GM18519 (cell line): ENCODE results near the gene NELFB.
A peak's percentile ranks its signal among the peaks of the same experiment; 100 is the strongest.

Source experiments
- ATAC-seq: cut with Tn5 transposase; IDR thresholded peaks from one replicate; pipeline ENCODE4 v1.9.1; 2021; ENCODE audit warnings: mild to moderate bottlenecking, moderate library complexity; ENCODE audit not compliant: unreplicated experiment, low FRiP score

The NELFB gene

GRCh38 chr9:137223078-137223970, 31.8 kb upstream of the NELFB start:
- ATAC-seq = peak; percentile 45

DNA sequence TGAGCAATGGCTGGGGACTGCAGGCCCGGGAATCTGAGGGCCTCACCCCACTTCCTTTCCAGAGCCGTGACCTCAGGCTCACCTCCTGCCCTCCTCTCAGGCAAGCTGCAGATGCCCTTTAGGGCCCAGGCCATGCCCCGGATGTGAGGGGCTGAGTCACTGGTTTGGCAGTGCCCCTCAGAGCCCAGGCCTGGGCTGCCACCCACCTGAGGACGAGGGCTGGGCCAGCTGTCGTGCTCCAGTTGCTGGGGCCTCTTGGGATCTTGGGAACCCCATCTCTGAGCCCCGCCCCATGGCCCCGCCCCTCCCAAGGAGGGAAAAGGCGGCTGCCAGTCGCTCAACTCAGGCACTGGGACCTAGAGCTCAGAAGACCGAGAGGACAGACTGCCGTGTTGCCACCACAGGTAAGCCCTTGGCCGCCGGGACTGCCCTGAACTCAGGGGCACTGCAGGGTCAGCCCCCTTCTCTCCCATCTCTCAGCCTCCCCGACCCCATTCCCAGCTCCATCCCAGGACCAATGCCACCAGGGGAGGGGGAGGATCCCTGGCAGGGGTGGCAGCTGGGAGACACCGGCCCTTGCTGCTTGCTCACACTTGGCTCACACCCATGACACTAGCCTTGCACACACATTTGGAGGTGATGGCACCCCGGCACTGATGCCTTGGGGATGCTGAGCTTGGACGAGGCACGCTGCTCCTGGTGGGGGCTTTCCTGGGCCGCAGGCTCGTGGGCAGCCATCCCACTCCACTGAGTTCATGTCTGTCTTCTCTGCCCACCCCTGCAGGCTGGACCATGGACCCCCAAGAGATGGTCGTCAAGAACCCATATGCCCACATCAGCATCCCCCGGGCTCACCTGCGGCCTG, 30.1 kb upstream of the NELFB start, which contains the start of gene CYSRT1:
CYSRT1 (plus strand) TSS at position 345 of the 865 bp plus-strand sequence; CDS start at position 793, 448 bp downstream.
- ATAC-seq = no peak

- ATAC-seq = no peak
Observed at GRCh38 chr9:137225699-137226331, 29.3 kb upstream of the NELFB start.

- no peak for ATAC-seq
Observed at GRCh38 chr9:137226338-137227053, 28.6 kb upstream of the NELFB start.

DNA sequence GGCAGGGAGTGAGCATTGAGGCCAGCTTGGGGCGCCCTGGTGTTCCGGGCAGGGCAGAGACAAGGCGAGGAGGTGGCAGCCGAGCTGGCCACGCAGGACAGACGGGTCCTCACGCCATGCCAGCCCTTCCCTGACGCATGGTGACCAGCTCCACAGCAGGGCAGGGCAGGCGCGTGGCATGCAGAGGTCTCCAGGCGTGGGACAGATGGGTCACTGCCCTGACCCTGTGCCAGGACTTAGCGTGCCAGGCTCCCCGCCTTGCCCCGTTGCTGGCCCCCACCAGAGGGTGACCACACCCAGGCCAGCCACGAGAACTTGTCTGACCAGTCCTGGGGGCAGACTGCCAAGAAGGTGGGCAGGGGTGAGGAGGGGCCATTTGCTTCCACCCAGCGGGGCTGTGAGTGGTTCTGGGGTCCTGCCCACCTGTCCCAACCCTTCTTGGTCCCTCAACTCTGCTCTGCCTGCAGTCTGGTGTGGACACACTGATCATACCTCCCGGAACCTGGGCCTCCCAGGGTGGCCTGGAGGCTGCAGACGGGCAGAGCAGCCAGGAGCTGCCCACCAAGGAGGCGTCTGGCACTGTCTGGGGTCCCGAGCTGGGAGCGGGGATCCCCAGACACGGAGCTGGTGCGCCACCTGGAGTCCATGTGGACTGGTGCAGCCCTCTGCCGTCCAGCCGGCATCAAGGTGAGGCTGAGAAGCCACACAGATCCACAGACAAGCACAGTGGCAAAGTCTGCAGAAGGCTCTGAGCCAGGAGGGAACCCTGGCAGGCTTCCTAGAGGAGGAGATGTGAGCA, 27.9 kb upstream of the NELFB start, which contains the start of gene RNF224:
RNF224 (plus strand) TSS at position 449 of the 799 bp plus-strand sequence. CDS start 834 bp downstream, outside the sequence.
- ATAC-seq = no peak

DNA sequence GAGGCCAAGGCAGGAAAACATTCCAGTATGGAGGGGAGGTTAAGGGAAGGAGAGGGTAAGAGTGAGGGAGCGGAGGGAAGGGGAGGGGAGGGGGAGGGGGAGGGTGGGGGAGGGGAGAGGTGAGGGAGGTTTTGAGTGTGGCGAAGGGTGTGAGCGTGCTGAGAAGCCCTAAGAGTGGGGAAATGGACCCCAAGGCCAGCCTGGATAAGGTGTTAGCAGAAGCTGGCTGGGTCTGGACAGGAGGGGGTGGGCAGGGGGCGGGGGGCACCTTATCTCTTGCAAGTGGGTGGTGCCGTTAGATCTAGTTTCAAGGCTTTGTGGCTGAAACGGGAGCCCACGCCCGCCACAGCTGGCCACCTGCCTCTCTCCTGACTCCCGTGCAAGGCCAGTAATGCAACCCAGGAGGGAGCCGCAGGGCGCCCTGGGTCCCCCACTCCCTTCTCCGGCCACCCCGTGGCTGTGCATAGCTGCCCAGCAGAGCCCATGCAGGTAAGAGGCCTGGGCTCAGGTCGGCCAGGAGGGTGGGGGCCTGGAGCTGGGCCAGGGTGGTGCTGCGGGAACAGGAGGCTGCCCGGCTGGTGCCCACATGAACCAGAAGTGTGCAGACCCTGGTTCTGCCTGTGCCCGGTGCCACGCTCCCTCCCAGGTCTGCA, 27.1 kb upstream of the NELFB start:
- ATAC-seq = no peak

DNA sequence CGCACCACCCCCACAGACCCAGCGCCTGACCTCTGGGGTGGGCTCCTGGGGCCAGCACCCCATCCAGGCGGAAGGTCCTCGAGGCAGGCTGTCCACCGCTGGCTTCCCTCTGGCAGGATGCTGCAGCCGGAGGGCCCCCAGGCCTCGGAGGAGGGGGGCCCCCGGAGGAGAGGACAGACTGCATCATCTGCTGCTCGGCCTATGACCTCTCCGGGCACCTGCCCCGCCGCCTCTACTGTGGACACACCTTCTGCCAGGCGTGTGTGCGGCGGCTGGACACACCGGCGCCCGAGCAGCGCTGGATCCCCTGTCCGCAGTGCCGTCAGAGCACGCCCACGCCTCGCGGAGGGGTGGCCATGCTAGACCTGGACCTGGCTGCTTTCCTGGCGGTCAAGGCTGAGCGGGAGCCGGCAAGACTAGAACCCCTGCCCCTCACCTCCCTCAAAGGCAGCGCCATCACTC, 26.6 kb upstream of the NELFB start:
- ATAC-seq = no peak

DNA sequence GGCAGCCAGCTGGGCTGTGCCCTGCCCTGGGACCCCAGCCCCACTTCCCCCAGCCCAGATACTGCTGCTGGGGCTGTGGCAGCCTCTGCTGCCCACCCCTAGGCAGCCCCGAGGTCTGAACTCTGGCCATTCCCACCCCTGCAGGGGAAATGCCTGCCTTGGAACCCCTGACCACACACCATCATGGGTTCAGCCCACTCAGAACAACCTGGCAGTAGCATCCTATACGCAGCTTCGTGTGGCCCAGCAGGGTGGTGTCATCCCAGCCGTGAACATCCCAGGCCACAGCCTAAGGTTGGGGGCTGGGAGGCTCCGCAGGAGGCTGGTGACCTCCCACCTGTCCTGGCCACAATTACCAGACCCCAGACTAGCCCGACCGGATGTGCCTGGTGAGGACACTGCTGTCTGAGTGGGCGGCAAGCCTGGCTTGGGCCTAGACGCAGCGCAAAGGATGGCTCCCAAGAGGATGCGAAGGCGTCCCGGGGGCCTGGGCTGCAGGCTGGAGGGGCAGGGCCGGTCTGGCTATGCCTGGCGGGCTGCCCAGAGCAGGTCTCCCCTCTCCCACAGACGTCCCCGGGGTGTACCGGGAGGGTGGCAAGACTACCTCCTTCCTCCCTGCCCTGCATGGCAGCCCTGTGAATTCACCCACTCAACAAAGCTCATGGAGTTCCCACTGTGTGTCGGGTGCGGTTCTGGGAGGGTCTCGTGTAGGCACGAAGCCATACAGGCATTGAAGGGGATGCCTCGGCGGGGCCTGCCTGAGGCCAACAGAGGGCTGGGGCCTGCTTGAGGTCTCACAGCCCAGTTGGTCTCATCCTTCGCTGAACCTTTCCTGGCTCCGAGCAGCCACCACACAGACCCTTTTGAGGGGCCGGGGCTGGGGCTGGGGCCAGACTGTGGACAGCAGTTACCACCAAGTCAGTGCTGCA, 25.9 kb upstream of the NELFB start:
- no peak for ATAC-seq

GRCh38 chr9:137229903-137230704, 25.0 kb upstream of the NELFB start:
- ATAC-seq = no peak

- ATAC-seq = no peak
Observed at GRCh38 chr9:137230705-137231371, 24.3 kb upstream of the NELFB start, which contains the start of gene SLC34A3. SLC34A3 (plus strand) TSS chr9:137230901; CDS start chr9:137231703, 802 bp downstream.

GRCh38 chr9:137231372-137232039, 23.6 kb upstream of the NELFB start:
- no peak for ATAC-seq

- ATAC-seq = no peak
Observed at GRCh38 chr9:137232101-137232500, 23.0 kb upstream of the NELFB start.

DNA sequence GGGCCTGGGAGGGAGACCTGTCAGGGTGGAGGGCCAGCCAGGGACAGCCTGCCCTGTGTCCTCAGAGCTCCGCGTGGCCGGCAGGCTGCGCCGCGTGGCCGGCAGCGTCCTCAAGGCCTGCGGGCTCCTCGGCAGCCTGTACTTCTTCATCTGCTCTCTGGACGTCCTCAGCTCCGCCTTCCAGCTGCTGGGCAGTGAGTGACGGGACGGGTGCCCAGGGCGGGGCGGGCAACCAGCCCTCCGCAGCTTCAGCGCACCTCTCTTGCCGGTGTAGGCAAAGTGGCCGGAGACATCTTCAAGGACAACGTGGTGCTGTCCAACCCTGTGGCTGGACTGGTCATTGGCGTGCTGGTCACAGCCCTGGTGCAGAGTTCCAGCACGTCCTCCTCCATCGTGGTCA, 22.6 kb upstream of the NELFB start:
- no peak for ATAC-seq

DNA sequence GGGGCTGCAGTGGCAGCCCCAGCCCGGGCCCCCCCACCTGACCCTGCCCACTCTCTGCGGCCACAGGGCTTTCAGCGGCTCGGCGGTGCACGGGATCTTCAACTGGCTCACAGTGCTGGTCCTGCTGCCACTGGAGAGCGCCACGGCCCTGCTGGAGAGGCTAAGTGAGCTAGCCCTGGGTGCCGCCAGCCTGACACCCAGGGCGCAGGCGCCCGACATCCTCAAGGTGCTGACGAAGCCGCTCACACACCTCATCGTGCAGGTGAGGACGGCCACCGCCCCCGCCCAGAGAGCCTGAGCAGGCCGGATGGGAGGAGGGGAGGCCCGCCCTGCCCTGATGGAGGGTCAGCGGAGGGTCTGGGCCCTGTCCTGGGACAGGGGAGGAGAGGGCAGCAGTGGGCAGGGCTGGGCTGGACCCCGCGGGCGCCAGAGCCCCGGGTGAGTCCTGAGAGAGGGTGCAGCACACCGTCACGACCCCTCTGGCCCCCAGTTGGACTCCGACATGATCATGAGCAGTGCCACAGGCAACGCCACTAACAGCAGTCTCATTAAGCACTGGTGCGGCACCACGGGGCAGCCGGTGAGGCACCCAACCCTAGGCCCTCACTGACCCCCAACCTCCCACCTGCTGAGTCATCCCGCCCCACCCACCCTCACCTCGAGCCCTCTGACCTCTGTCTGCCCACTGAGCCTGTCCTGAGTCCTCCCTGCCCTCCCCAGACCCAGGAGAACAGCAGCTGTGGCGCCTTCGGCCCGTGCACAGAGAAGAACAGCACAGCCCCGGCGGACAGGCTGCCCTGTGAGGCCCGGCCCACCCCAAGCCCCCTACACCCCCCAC, 21.8 kb upstream of the NELFB start:
- ATAC-seq = no peak
